ENCODE results near the gene LAG3. TPM values are rescaled to one million over a fixed set of nuclear protein-coding genes. Genes with fewer than 3 reads are reported as not detected.

Gene LAG3
- total RNA-seq, 1 donor from 2014 or later = 1.5 TPM

GRCh38 chr12:6809056-6809455, 36.7 kb downstream of the LAG3 start:
- H3K4me3 ChIP-seq = no peak overlapping the region
- intact Hi-C loops (cut with DNase I) = no loop called here
- DNase-seq (no peak), ATAC-seq (no peak)
- no peaks in the 10 kb centered on the region for H3K4me1 ChIP-seq
- no peak for TF ChIP-seq CTCF (IDR thresholded peaks at IDR 0.05)
- no peaks in the 10 kb centered on the region for H3K9me3 ChIP-seq
- no peaks in the 10 kb centered on the region for H3K36me3 ChIP-seq
- no peaks in the 10 kb centered on the region for H3K27me3 ChIP-seq
- no peak overlapping the region for H3K27ac ChIP-seq

DNA sequence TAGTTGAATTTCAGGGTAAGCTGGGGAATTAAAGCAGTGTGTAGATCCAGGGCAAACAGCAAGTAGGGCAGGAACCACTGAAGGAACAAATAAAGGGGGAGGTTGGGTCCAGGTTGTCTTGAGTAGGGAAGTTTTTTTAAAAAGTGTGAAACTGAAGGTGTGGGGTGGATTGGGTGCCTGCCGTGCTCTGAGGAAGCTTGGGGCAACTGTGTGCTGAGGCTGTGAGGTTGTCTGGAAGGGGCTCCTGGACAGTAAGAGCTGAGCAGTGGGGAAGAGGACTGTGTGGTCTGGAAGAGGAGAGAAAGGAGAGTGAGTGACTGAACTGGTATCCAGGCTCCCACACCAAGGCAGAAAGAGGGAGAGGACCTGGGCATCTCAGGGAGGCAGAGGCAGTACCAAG, 38.4 kb downstream of the LAG3 start:
- Histone ChIP-seq H3K4me3 (no peak overlapping the region), H3K36me3 (no peaks in the 10 kb centered on the region), H3K27ac (no peak overlapping the region), H3K4me1 (no peaks in the 10 kb centered on the region), H3K9me3 (no peaks in the 10 kb centered on the region), H3K27me3 (no peaks in the 10 kb centered on the region)
- intact Hi-C loops (cut with DNase I) = no loop called here
- no peak for ATAC-seq
- DNase-seq = no peak
- no peak for TF ChIP-seq CTCF (IDR thresholded peaks at IDR 0.05)

GRCh38 chr12:6813363-6813762, 41.0 kb downstream of the LAG3 start:
- Histone ChIP-seq H3K4me1 (no peaks in the 10 kb centered on the region), H3K27me3 (no peaks in the 10 kb centered on the region), H3K9me3 (no peaks in the 10 kb centered on the region), H3K4me3 (no peak overlapping the region), H3K27ac (no peak overlapping the region), H3K36me3 (no peaks in the 10 kb centered on the region)
- intact Hi-C loops (cut with DNase I) = no loop called here
- DNase-seq = no peak
- ATAC-seq = no peak
- TF ChIP-seq CTCF (IDR thresholded peaks at IDR 0.05) = no peak

DNA sequence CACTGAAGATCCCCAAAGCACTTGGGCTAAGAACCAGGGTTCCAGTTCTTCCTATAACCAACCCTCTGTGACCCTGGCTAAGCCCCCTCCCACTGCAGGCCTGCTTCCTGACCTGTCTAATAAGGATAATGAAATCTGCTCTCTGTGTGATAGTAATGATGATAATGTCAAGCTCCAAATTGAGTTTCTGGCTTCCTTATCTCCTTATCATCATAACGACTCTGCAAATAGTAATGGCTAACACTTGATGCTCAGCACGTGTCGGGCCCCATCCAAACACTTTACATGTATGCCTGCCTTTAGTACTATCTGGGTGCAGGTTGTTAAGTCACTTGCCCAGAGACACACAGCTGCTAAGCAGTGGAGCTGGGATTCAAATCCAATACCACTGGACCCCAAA, 44.3 kb downstream of the LAG3 start:
- intact Hi-C loops (cut with DNase I) = no loop called here
- Histone ChIP-seq H3K27ac (no peak overlapping the region), H3K27me3 (no peaks in the 10 kb centered on the region), H3K4me1 (peaks cover 6% of the 10 kb centered on the region), H3K36me3 (no peaks in the 10 kb centered on the region), H3K4me3 (no peak overlapping the region), H3K9me3 (no peaks in the 10 kb centered on the region)
- ATAC-seq (no peak), DNase-seq (no peak)
- TF ChIP-seq CTCF (IDR thresholded peaks at IDR 0.05) = no peak

DNA sequence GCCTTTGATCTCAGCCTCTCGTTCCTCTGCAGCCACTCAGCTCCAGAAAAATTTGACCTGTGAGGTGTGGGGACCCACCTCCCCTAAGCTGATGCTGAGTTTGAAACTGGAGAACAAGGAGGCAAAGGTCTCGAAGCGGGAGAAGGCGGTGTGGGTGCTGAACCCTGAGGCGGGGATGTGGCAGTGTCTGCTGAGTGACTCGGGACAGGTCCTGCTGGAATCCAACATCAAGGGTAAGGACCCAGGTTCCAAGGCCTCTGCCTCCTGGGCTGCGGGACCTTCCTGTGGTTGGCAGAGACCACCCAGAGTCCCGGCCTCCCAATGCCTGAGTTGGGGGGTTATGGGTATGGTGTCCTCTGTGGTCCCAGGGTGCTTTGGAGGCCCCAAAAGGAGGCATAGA, 44.8 kb downstream of the LAG3 start:
- no peak overlapping the region for H3K4me3 ChIP-seq
- H3K36me3 ChIP-seq = no peaks in the 10 kb centered on the region
- no peaks in the 10 kb centered on the region for H3K9me3 ChIP-seq
- no peak for TF ChIP-seq CTCF (IDR thresholded peaks at IDR 0.05)
- DNase-seq (no peak), ATAC-seq (no peak)
- no peaks in the 10 kb centered on the region for H3K27me3 ChIP-seq
- intact Hi-C loops (cut with DNase I) = no loop called here
- no peak overlapping the region for H3K27ac ChIP-seq
- H3K4me1 ChIP-seq = peaks cover 6% of the 10 kb centered on the region

GRCh38 chr12:6817662-6818157, 45.4 kb downstream of the LAG3 start:
- peaks cover 6% of the 10 kb centered on the region for H3K4me1 ChIP-seq
- ATAC-seq = no peak
- H3K36me3 ChIP-seq = no peaks in the 10 kb centered on the region
- no peak for DNase-seq
- no peak for TF ChIP-seq CTCF (IDR thresholded peaks at IDR 0.05)
- H3K9me3 ChIP-seq = no peaks in the 10 kb centered on the region
- no peak overlapping the region for H3K27ac ChIP-seq
- H3K27me3 ChIP-seq = no peaks in the 10 kb centered on the region
- no peak overlapping the region for H3K4me3 ChIP-seq
- intact Hi-C loops (cut with DNase I) = no loop called here
